K562 (cell line): Measurements from ENCODE around the gene CNDP1. TPM values are rescaled to one million over a fixed set of nuclear protein-coding genes. Genes with fewer than 3 reads are reported as not detected.

Experiments used
- ATAC-seq: fragments of 200-7000 bp; cut with Tn5 transposase; 3 replicates; pipeline ENCODE4 v1.9.1; 2020; ENCODE audit warnings: moderate library complexity
- BruUV-seq: library from RNA; stranded (reverse); fragments of 400-500 nt; replicated peaks from 2 replicates; lab custom pipeline; 2021; lab: Mats Ljungman, UMichigan
- CTCF ChIA-PET: fragments of 300-600 bp; formaldehyde crosslinking; extraction: SDS; loops from one replicate; lab custom pipeline; 2021; ENCODE audit warnings: low intra/inter-chr PET ratio; lab: Yijun Ruan, JAX
- POLR2A ChIA-PET: fragments of 300-600, 350-650 bp; sonication (Branson Sonifier 250); formaldehyde crosslinking; extraction: SDS; loops from one replicate; lab custom pipeline; 2021; ENCODE audit warnings: antibody characterized with exemption, inconsistent platforms; lab: Yijun Ruan, JAX
- DNase-seq, 4 experiments: peaks; one replicate each; pipeline versions ENCODE4 v3.0.0 to v3.0.0-alpha.2; 2011 to 2018; ENCODE audit warnings: low spot score in 3 of 4, mixed read lengths in 3 of 4; ENCODE audit errors: extremely low read depth in 1 of 4
- FAIRE-seq: peaks from 2 replicates; lab custom pipeline; 2011; peaks lifted over from hg19 to GRCh38; lab: Jason Lieb, UNC
- H2AFZ ChIP-seq: 2 replicates; pipeline ENCODE4 v1.6.0; 2011; ENCODE audit warnings: low read depth, low read length, control low read depth, inconsistent platforms
- H3K27ac ChIP-seq: fragments of 200-600 bp; 3 replicates; pipeline ENCODE4 v1.8.0; 2011; ENCODE audit warnings: low read depth, mild to moderate bottlenecking, control low read depth, inconsistent platforms, low read length, moderate library complexity, mixed read lengths; ENCODE audit errors: extremely low read depth
- H3K27me3 ChIP-seq, 2 experiments: fragments of 300-600 bp in 1 of 2; 2 replicates in 1 of 2; 3 replicates in 1 of 2; pipeline versions ENCODE4 v1.6.0 to v1.8.0; 2011; ENCODE audit warnings: inconsistent platforms in 2 of 2, low read length in 2 of 2, mild to moderate bottlenecking in 1 of 2, mixed read lengths in 1 of 2, moderate library complexity in 1 of 2; ENCODE audit not compliant: control insufficient read depth in 2 of 2, insufficient read depth in 2 of 2
- H3K36me3 ChIP-seq: fragments of 300-600 bp; 3 replicates; pipeline ENCODE4 v1.8.0; 2011; ENCODE audit warnings: mild to moderate bottlenecking, low read length, inconsistent platforms; ENCODE audit not compliant: control insufficient read depth, insufficient read depth
- H3K4me1 ChIP-seq, 2 experiments: fragments of 200-600 bp in 1 of 2; replicated peaks in 1 of 2; 2 replicates in 1 of 2; 3 replicates in 1 of 2; pipeline versions ENCODE4 v1.5.1 to v1.8.0; 2011; ENCODE audit warnings: inconsistent platforms in 2 of 2, low read length in 2 of 2, mild to moderate bottlenecking in 1 of 2, mixed read lengths in 1 of 2, moderate library complexity in 1 of 2; ENCODE audit not compliant: control insufficient read depth in 2 of 2, insufficient read depth in 2 of 2
- H3K4me2 ChIP-seq: 2 replicates; pipeline ENCODE4 v1.6.1; 2011; ENCODE audit warnings: low read length, control low read depth, inconsistent platforms, mixed read lengths; ENCODE audit not compliant: insufficient read depth
- H3K4me3 ChIP-seq: fragments of 200-600 bp; sonication (generic), shearing (Covaris generic); 2 replicates; pipeline ENCODE4 v1.5.1; 2016; ENCODE audit warnings: control low read depth, inconsistent platforms
- H3K79me2 ChIP-seq: fragments of 200-600 bp; 3 replicates; pipeline ENCODE4 v1.8.0; 2011; ENCODE audit warnings: low read length, inconsistent platforms; ENCODE audit not compliant: control insufficient read depth, insufficient read depth
- H3K9ac ChIP-seq, 2 experiments: 2 replicates each; pipeline versions ENCODE4 v1.6.0 to v1.6.1; 2011; ENCODE audit warnings: low read depth in 2 of 2, low read length in 2 of 2, control low read depth in 1 of 2, inconsistent platforms in 1 of 2, mild to moderate bottlenecking in 1 of 2, mixed read lengths in 1 of 2; ENCODE audit not compliant: insufficient read depth in 1 of 2
- H3K9me1 ChIP-seq: one replicate; pipeline ENCODE4 v1.6.0; 2011; ENCODE audit warnings: inconsistent platforms, mild to moderate bottlenecking, low read length, moderate library complexity; ENCODE audit not compliant: control insufficient read depth, insufficient read depth
- H3K9me3 ChIP-seq: replicated peaks from 2 replicates; pipeline ENCODE4 v1.5.1; 2011; ENCODE audit warnings: low read depth, low read length, inconsistent platforms; ENCODE audit not compliant: control insufficient read depth, insufficient read depth
- H4K20me1 ChIP-seq: replicated peaks from 2 replicates; pipeline ENCODE4 v1.6.1; 2011; ENCODE audit warnings: low read length, inconsistent platforms, mixed read lengths; ENCODE audit not compliant: control insufficient read depth, insufficient read depth
- CEBPB ChIP-seq: fragments of 450-650 bp; IDR thresholded peaks from 2 replicates; pipeline ENCODE4 v1.6.1; 2016; ENCODE audit warnings: missing genetic modification characterization, missing compliant biosample characterization
- EHMT2 ChIP-seq: fragments of 450-650 bp; IDR thresholded peaks from 2 replicates; pipeline ENCODE4 v1.6.1; 2018; ENCODE audit warnings: antibody characterized with exemption
- FOXK2 ChIP-seq, 2 experiments: fragments of 450-650 bp; IDR thresholded peaks in 1 of 2; conservative IDR thresholded peaks in 1 of 2; 2 replicates each; pipeline ENCODE4 v1.6.1; 2016; ENCODE audit warnings: low read depth in 2 of 2, mild to moderate bottlenecking in 1 of 2
- NCOA4 ChIP-seq: fragments of 450-650 bp; IDR thresholded peaks from 2 replicates; pipeline ENCODE4 v1.6.1; 2018; ENCODE audit warnings: mild to moderate bottlenecking; ENCODE audit not compliant: partially characterized antibody
- SNAPC5 ChIP-seq: fragments of 250-450 bp; sonication (Bioruptor Pico); IDR thresholded peaks from 2 replicates; pipeline ENCODE4 v1.8.0; 2021; ENCODE audit warnings: moderate library complexity, mild to moderate bottlenecking, inconsistent platforms
- ZNF175 ChIP-seq: fragments of 200-800 bp; sonication (Bioruptor generic); IDR thresholded peaks from 2 replicates; pipeline ENCODE4 v1.6.1; 2016; ENCODE audit warnings: low read depth, mild to moderate bottlenecking, missing genetic modification characterization, missing compliant biosample characterization
- ZNF639 ChIP-seq, 2 experiments: fragments of 200-800 bp in 1 of 2; sonication (Bioruptor generic) in 1 of 2; sonication (generic) in 1 of 2; formaldehyde crosslinking in 1 of 2; IDR thresholded peaks in 1 of 2; conservative IDR thresholded peaks in 1 of 2; 2 replicates each; pipeline versions ENCODE4 v1.5.0 to v1.6.1; 2016 to 2020; ENCODE audit warnings: missing compliant biosample characterization in 1 of 2, missing genetic modification characterization in 1 of 2, missing genetic modification reagents in 1 of 2
- WGBS: fragments of 100-300 bp; shearing (Covaris generic); methylation state at CpG from one replicate; pipeline ENCODE4 v1.1.6; 2016; ENCODE audit warnings: low coverage, mixed read lengths; ENCODE audit not compliant: insufficient coverage; ENCODE audit errors: missing lambda C conversion rate; 5-methylcytosine and 5-hydroxymethylcytosine counted together
- in situ Hi-C: fragments of 300-500 bp; cut with MboI; formaldehyde crosslinking; loops from 4 replicates; pipeline ENCODE4 v1.15.0; 2018; ENCODE audit warnings: inconsistent platforms, mixed read lengths
- intact Hi-C: fragments of 100-400 bp; cut with micrococcal nuclease; formaldehyde crosslinking; loops from 2 replicates; pipeline ENCODE4 v1.14.2; 2022
- polyA plus RNA-seq, 8 experiments: library from polyadenylated mRNA; depleted of rRNA in 4 of 8; stranded (reverse) in 5 of 8; unstranded in 3 of 8; fragments of >200 nt; fragmentation: Nextera tagmentation in 2 of 8; fragmentation: Illumina TruSeq in 1 of 8; extraction: Ambion mirVana in 2 of 8; extraction: Trizol in 1 of 8; gene quantifications; 2 replicates each; pipeline versions ENCODE4 v1.2.1 to v1.2.3, GENCODE V29; 2011 to 2014; ENCODE audit warnings: inconsistent platforms in 1 of 8, missing spikeins in 1 of 8
- total RNA-seq, 7 experiments: library from RNA; depleted of rRNA in 6 of 7; stranded (reverse); fragments of >200 nt in 6 of 7; fragmentation: Illumina TruSeq in 2 of 7; extraction: Trizol in 2 of 7; gene quantifications; 2 replicates each; pipeline versions ENCODE4 v1.2.1 to v1.2.3, GENCODE V29; 2011 to 2021; ENCODE audit warnings: low replicate concordance in 1 of 7
- TF ChIP-seq, protein P1 (sequence below): sonication (generic); formaldehyde crosslinking; IDR thresholded peaks from 2 replicates; pipeline ENCODE4 v1.8.1; 2023; ENCODE audit warnings: mild to moderate bottlenecking, missing genetic modification reagents
- TF ChIP-seq, protein P2 (sequence below), 2 experiments: fragments of 450-650 bp in 1 of 2; IDR thresholded peaks; 2 replicates each; pipeline ENCODE4 v1.6.1; 2011 to 2017; ENCODE audit warnings: low read depth in 2 of 2, antibody characterized with exemption in 1 of 2, borderline replicate concordance in 1 of 2, low read length in 1 of 2, mild to moderate bottlenecking in 1 of 2, mixed read lengths in 1 of 2; ENCODE audit not compliant: control insufficient read depth in 1 of 2

The CNDP1 gene
- total and polyA plus RNA-seq, 9 of the 15 experiments (the other 6 are each of a cell fraction or from before 2014, with no cell fraction given) = not detected

DNA sequence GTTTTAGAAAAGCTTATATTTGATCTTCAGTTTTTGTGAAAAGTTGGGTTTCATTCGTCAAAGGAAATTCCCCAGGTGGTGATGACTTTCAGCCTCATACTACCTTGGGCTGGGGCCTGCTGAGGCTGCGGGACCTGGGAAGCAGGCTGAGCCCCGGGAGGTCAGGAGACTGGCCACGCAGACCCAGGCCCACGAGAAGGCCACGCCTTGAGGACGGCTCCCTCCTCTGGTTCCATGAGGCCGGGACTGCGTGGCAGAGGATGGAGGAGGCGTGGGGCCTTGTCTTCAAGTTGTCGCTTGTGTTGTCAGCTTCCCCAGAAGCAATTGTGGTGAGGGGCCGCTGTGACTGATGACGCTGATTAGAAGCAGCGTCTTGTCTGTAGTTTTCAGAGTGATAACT, 26.4 kb upstream of the CNDP1 start (continued):
- TF ChIP-seq, protein P1, sequence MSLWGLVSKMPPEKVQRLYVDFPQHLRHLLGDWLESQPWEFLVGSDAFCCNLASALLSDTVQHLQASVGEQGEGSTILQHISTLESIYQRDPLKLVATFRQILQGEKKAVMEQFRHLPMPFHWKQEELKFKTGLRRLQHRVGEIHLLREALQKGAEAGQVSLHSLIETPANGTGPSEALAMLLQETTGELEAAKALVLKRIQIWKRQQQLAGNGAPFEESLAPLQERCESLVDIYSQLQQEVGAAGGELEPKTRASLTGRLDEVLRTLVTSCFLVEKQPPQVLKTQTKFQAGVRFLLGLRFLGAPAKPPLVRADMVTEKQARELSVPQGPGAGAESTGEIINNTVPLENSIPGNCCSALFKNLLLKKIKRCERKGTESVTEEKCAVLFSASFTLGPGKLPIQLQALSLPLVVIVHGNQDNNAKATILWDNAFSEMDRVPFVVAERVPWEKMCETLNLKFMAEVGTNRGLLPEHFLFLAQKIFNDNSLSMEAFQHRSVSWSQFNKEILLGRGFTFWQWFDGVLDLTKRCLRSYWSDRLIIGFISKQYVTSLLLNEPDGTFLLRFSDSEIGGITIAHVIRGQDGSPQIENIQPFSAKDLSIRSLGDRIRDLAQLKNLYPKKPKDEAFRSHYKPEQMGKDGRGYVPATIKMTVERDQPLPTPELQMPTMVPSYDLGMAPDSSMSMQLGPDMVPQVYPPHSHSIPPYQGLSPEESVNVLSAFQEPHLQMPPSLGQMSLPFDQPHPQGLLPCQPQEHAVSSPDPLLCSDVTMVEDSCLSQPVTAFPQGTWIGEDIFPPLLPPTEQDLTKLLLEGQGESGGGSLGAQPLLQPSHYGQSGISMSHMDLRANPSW (CRISPR knock-in tag) = no peak

DNA sequence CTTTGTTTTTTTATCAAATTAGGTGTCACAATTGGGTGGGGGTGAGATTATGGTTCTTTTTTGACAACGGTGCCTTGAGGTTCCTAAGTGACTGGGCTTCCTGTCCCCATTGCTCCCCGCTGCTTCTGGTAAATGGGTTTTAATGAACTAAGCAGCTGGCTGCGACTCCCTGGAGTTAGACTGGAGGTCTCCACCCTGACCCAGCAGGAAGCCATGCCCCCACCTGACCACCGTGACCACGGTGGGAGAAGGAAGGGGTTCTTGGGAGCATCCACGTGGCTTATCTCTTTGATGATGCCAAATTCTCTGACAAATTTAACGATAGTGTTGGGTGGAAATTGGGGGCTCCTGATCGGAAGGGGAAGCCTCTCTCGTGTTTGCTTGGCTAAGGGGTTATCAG, 25.9 kb upstream of the CNDP1 start:
- FAIRE-seq = no peak
- in situ Hi-C loops = no loop called here
- peaks cover 86% of the 10 kb centered on the region; the same call in 2 of the 3 replicates for H3K36me3 ChIP-seq
- no peak overlapping the region for H3K4me3 ChIP-seq
- 0 out of 2 replicates have a peak, but pooled peaks cover 4% of the 10 kb centered on the region for H4K20me1 ChIP-seq
- WGBS = 43% methylated on average over 9 of the region's 9 CpGs
- ChIA-PET POLR2A (interaction anchor here (0.6 to 1.0 kb wide), 3 partner anchors 9 to 12 kb away, joined by 3 to 5 read pairs (median 3); partner anchors contain the start of gene CNDP2), CTCF (no interaction called here)
- no peaks in the 10 kb centered on the region for H3K27me3 ChIP-seq
- peaks cover 8 to 16% of the 10 kb centered on the region in 2 experiments; a peak in 4 of 5 replicates for H3K4me1 ChIP-seq
- no peaks in the 10 kb centered on the region for H3K9me3 ChIP-seq
- intact Hi-C loops = no loop called here
- no peaks in the 10 kb centered on the region for H3K79me2 ChIP-seq
- no peak overlapping the region for H3K9ac ChIP-seq
- no peak for DNase-seq
- H3K9me1 ChIP-seq = no peaks in the 10 kb centered on the region
- ATAC-seq = no peak
- H3K4me2 ChIP-seq = peak overlapping the region; percentile 25; the same call in 1 of the 2 replicates
- no peak overlapping the region for H2AFZ ChIP-seq
- BruUV-seq = no TSS peak
- no peak overlapping the region for H3K27ac ChIP-seq
- TF ChIP-seq FOXK2 (conservative IDR thresholded peaks at IDR 0.05 in 1 of 2, IDR thresholded peaks at IDR 0.05 in 1 of 2; ENCODE audit: low read depth in 2 of 2) = no peak
- TF ChIP-seq SNAPC5 (CRISPR knock-in tag) = no peak
- no peak for TF ChIP-seq ZNF639 (CRISPR knock-in tag; conservative IDR thresholded peaks at IDR 0.05 in 1 of 2, IDR thresholded peaks at IDR 0.05 in 1 of 2)
- TF ChIP-seq CEBPB = no peak
- TF ChIP-seq EHMT2 = no peak
- TF ChIP-seq ZNF175 (CRISPR knock-in tag) = no peak
- TF ChIP-seq NCOA4 = no peak
- TF ChIP-seq, protein P2, sequence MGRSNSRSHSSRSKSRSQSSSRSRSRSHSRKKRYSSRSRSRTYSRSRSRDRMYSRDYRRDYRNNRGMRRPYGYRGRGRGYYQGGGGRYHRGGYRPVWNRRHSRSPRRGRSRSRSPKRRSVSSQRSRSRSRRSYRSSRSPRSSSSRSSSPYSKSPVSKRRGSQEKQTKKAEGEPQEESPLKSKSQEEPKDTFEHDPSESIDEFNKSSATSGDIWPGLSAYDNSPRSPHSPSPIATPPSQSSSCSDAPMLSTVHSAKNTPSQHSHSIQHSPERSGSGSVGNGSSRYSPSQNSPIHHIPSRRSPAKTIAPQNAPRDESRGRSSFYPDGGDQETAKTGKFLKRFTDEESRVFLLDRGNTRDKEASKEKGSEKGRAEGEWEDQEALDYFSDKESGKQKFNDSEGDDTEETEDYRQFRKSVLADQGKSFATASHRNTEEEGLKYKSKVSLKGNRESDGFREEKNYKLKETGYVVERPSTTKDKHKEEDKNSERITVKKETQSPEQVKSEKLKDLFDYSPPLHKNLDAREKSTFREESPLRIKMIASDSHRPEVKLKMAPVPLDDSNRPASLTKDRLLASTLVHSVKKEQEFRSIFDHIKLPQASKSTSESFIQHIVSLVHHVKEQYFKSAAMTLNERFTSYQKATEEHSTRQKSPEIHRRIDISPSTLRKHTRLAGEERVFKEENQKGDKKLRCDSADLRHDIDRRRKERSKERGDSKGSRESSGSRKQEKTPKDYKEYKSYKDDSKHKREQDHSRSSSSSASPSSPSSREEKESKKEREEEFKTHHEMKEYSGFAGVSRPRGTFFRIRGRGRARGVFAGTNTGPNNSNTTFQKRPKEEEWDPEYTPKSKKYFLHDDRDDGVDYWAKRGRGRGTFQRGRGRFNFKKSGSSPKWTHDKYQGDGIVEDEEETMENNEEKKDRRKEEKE (IDR thresholded peaks at IDR 0.05; ENCODE audit: borderline replicate concordance in 1 of 2, control insufficient read depth in 1 of 2, low read depth in 2 of 2, low read length in 1 of 2) = no peak
